Type B pancreatic cell (in vitro differentiated cells): ENCODE data around the gene UNC5C. TPM values are rescaled to one million over a fixed set of nuclear protein-coding genes. Genes with fewer than 3 reads are reported as not detected.

Source experiments
- DNase-seq: peaks from one replicate; pipeline ENCODE4 v3.0.0; 2021; ENCODE audit warnings: mixed read lengths; ENCODE audit not compliant: unreplicated experiment; ENCODE audit errors: extremely low spot score
- H3K27ac Mint-ChIP-seq: 2 replicates; pipeline ENCODE4 v1.8.0; 2021; ENCODE audit warnings: mild to moderate bottlenecking, mixed read lengths
- H3K27me3 Mint-ChIP-seq: 2 replicates; pipeline ENCODE4 v1.8.0; 2021; ENCODE audit warnings: mixed read lengths
- H3K36me3 Mint-ChIP-seq: 2 replicates; pipeline ENCODE4 v1.8.0; 2021; ENCODE audit warnings: mixed read lengths
- H3K4me1 Mint-ChIP-seq: one replicate; pipeline ENCODE4 v1.8.0; 2021; ENCODE audit warnings: mixed read lengths; ENCODE audit not compliant: unreplicated experiment
- H3K4me3 Mint-ChIP-seq: 2 replicates; pipeline ENCODE4 v1.8.0; 2021; ENCODE audit warnings: mild to moderate bottlenecking, mixed read lengths
- H3K9me3 Mint-ChIP-seq: 2 replicates; pipeline ENCODE4 v1.8.0; 2021; ENCODE audit warnings: mixed read lengths
- CTCF ChIP-seq: fragments of 200-600 bp; sonication (generic); conservative IDR thresholded peaks from 2 replicates; pipeline ENCODE4 v1.5.0; 2021; ENCODE audit warnings: antibody characterized with exemption, mild to moderate bottlenecking
- total RNA-seq: library from RNA; stranded (reverse); gene quantifications from 2 replicates; pipeline ENCODE4 v1.2.1, GENCODE V29; 2021; ENCODE audit warnings: low replicate concordance

The UNC5C gene
- total RNA-seq, 1 donor from 2014 or later, result 95.0 TPM

GRCh38 chr4:95317085-95317793 lies 231.5 kb downstream of the UNC5C start:
- H3K27me3 Mint-ChIP-seq, result peaks cover 7% of the 10 kb centered on the region
- H3K27ac Mint-ChIP-seq, result no peak overlapping the region
- H3K36me3 Mint-ChIP-seq, result peaks cover 16% of the 10 kb centered on the region
- peak overlapping the region; percentile 1 for H3K4me3 Mint-ChIP-seq
- no peak for DNase-seq
- H3K4me1 Mint-ChIP-seq, result peaks cover 27% of the 10 kb centered on the region
- no peak for TF ChIP-seq CTCF
- H3K9me3 Mint-ChIP-seq, result no peaks in the 10 kb centered on the region

GRCh38 chr4:95314573-95314972 lies 234.2 kb downstream of the UNC5C start:
- no peak for TF ChIP-seq CTCF
- DNase-seq, result no peak
- Mint-ChIP-seq H3K9me3 (no peaks in the 10 kb centered on the region), H3K4me1 (peaks cover 25% of the 10 kb centered on the region), H3K36me3 (peaks cover 26% of the 10 kb centered on the region), H3K27me3 (peaks cover 7% of the 10 kb centered on the region), H3K27ac (no peak overlapping the region), H3K4me3 (no peak overlapping the region)

DNA sequence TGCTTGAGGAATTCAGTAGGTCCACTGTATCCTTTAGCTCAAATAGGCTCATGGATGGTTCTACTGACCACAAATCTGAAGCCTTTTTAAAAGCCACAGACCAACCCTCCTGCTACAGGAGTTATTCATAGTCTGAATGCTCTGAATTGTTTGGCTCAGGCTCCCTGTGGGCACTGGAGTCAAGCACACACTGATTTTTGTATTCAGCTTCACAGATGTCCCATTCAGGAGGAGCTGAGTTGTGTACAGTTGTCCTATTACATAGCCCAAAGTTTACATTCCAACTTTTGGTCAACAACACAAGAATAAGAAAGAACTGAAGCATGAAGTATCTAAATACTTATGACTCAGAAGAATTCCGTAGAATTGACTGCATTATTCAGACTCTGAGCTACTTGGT lies 243.9 kb downstream of the UNC5C start:
- H3K27me3 Mint-ChIP-seq, result no peaks in the 10 kb centered on the region
- peaks cover 21% of the 10 kb centered on the region for H3K36me3 Mint-ChIP-seq
- no peak overlapping the region for H3K4me3 Mint-ChIP-seq
- H3K4me1 Mint-ChIP-seq, result peaks cover 12% of the 10 kb centered on the region
- no peak overlapping the region for H3K27ac Mint-ChIP-seq
- TF ChIP-seq CTCF, result no peak
- no peak for DNase-seq
- peaks cover 10% of the 10 kb centered on the region for H3K9me3 Mint-ChIP-seq

GRCh38 chr4:95300304-95300703 lies 248.5 kb downstream of the UNC5C start:
- H3K27ac Mint-ChIP-seq, result no peak overlapping the region
- H3K36me3 Mint-ChIP-seq, result peaks cover 46% of the 10 kb centered on the region
- peaks cover 9% of the 10 kb centered on the region for H3K4me1 Mint-ChIP-seq
- H3K27me3 Mint-ChIP-seq, result no peaks in the 10 kb centered on the region
- no peak overlapping the region for H3K4me3 Mint-ChIP-seq
- DNase-seq, result no peak
- TF ChIP-seq CTCF, result no peak
- peaks cover 18% of the 10 kb centered on the region for H3K9me3 Mint-ChIP-seq

GRCh38 chr4:95296052-95296451 lies 252.7 kb downstream of the UNC5C start:
- Mint-ChIP-seq H3K27me3 (no peaks in the 10 kb centered on the region), H3K27ac (no peak overlapping the region), H3K4me1 (peaks cover 4% of the 10 kb centered on the region), H3K4me3 (no peak overlapping the region), H3K36me3 (peaks cover 32% of the 10 kb centered on the region), H3K9me3 (peaks cover 12% of the 10 kb centered on the region)
- no peak for TF ChIP-seq CTCF
- no peak for DNase-seq

DNA sequence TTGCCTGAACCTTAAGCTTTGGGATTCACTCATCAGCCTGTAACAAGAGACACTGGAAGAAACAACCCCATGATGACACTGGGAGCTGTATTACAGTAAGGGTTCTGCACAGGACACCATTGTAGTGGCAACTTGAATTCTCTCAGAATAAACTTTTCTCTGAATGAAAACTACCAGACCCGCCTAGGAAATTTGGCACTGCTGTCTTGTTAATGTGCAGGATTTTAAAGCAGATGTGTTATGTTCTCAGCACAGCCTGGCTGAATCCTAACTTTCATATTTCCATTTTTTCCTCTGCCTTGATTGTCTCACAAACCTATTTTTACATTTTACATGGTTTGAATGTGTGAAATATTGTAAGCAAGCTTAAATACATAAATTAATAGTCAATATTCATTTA lies 253.6 kb downstream of the UNC5C start:
- no peak for DNase-seq
- Mint-ChIP-seq H3K9me3 (peaks cover 8% of the 10 kb centered on the region), H3K4me1 (peaks cover 10% of the 10 kb centered on the region), H3K27ac (no peak overlapping the region), H3K36me3 (peaks cover 28% of the 10 kb centered on the region), H3K27me3 (no peaks in the 10 kb centered on the region), H3K4me3 (no peak overlapping the region)
- no peak for TF ChIP-seq CTCF
